SHP77 (cell line): ENCODE data around the gene OR5A2.
A peak's percentile ranks its signal among the peaks of the same experiment; 100 is the strongest.
"Not testable (repeated sequence)": the region's sequence is repeated elsewhere in the genome, so short reads cannot be mapped to it uniquely, and the experiment has no call there.

Experiments
- DNase-seq, 2 experiments: peaks; one replicate each; lab custom pipeline; 2025; lab: John Stamatoyannopoulos, UW

The OR5A2 gene

GRCh38 chr11:59426361-59427067 is at the start of gene OR5A2:
Gene OR5A2 (minus strand): TSS chr11:59426413. CDS start chr11:59422953, 3,460 bp downstream.
- no peak for DNase-seq

- no peak for DNase-seq
Observed at GRCh38 chr11:59475176-59475575, 49.0 kb upstream of the OR5A2 start.

- DNase-seq = no peak
Observed at GRCh38 chr11:59473015-59473414, 46.8 kb upstream of the OR5A2 start, which contains the start of gene OR4D10. Gene OR4D10 (plus strand): TSS chr11:59473315. CDS start chr11:59477430, 4,115 bp downstream.

GRCh38 chr11:59463190-59463641 is 37.0 kb upstream of the OR5A2 start:
- no peak for DNase-seq

DNA sequence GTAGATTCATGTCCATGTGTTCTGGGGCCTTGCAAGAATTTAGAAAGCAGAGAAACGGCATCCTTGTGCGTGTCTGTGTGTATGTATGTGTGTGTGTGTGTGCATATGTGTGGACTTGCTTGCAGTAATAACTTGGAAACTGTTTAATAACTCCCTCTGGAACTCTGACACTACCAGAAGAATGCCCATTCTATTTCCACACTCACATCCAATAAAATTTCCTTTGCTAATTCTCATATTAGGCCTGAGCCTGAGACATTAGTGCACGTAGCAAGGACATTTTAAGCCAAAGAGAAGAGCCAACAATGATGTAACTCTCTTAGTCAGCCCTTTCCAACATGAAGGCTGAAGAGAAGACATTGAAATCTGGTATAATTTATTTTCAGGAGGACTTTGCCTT is 33.7 kb upstream of the OR5A2 start:
- no peak for DNase-seq

DNA sequence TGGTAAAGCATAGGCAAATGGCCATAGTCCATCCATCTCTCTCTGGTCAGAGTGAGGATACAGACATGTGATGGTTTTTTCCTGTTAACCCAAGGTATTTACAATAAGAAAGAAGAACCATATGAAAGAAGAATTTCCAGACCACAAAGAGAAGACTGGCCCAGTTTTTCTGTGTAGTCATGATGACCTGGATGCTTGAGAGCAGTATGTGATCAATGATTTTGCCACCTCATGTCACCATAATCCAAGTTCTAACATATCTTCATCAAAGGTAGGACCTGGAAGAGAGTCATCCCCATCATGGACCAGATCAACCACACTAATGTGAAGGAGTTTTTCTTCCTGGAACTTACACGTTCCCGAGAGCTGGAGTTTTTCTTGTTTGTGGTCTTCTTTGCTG is 30.4 kb upstream of the OR5A2 start, which contains the start of gene OR4D6:
Gene OR4D6 (plus strand): TSS at position 301 of the 400 bp plus-strand sequence. CDS start 0 bp downstream, at position 301.
- no peak for DNase-seq

- DNase-seq = no peak
Observed at GRCh38 chr11:59448484-59448883, 22.3 kb upstream of the OR5A2 start.

GRCh38 chr11:59445624-59446023 is 19.4 kb upstream of the OR5A2 start:
- DNase-seq = not testable (repeated sequence)

- no peak for DNase-seq
Observed at GRCh38 chr11:59437770-59438169, 11.6 kb upstream of the OR5A2 start.

GRCh38 chr11:59436169-59436568 is 10.0 kb upstream of the OR5A2 start, which contains the start of gene OR5A1:
Gene OR5A1 (plus strand): TSS chr11:59436469. CDS start chr11:59443169, 6,700 bp downstream.
- no peak for DNase-seq

GRCh38 chr11:59429924-59430516 is 3.8 kb upstream of the OR5A2 start:
- peak in 1 of 2 experiments; percentile 13 for DNase-seq

DNA sequence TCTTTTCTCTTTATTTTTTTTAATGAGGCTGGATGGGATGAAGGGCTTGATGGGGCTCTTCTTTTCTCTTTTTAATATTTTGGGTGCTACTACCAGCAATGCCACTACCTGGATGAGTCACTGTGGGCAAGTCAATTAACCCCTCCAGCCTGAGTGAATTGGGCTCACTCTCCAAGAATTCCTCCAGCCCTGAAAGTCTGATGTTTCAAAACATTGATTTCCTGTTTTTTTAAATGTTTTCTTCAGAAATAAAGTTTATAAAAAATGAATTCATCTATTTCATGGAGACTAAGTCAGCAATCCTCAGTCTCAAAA is 812 bp upstream of the OR5A2 start:
- DNase-seq = no peak

- no peak for DNase-seq
Observed at GRCh38 chr11:59425131-59425530, 1.1 kb downstream of the OR5A2 start.

DNA sequence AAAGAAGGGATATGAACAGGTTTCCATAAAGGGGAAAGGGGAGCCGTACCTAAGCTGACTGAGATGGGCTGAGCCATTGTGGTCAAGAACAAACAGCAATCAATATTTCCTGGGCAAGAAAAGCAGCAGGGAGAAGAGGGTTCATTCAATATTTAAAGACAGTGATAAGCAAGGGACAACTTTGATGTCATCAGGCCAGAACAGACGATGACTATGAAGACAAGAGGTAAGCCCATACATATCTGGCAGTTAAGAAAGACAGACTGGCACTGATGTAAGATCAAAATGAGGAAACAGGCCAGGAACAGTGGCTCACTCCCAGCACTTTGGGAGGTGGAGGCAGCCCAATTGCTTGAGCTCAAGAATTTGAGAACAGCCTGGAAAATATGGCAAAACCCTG is 2.4 kb downstream of the OR5A2 start:
- DNase-seq = no peak

DNA sequence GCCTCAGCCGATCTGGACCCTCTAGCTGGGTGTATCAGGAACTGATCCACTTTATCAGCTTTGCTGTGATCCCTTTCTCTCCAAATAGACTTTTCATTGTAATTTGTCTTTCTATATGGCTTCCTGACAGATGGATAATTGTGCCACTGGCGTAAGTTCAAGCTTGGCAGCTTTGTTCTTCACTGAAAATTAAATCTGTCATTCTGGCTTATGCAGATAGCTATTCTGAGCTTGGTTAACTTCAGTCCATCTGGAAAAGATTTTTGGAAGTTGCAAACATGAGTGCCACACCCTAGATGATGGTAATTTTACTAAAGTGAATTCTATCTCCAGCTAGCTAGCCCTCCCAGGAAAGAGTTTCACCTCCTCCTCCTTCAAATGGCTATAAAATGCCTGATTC is 8.1 kb downstream of the OR5A2 start:
- no peak for DNase-seq

GRCh38 chr11:59417023-59417422 is 9.2 kb downstream of the OR5A2 start:
- no peak for DNase-seq

DNA sequence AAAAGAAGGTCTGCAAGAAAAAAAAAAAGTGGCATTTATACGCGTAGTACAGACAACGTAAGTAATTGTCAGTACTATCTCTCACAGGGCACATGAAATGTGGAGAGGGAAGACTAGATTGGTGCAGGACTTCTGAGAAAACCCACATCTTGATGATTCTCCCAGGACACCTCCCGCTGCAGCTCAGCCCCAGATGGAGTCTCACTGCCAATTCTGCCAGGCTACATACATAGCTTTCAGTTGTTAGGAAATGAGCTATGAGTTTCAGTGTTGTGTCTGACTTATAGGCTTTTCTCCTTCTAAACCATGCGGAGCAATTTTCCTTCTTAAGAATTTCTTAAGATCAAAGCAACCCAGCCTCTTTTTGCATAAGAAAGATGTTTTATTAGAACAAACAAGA is 9.6 kb downstream of the OR5A2 start:
- no peak for DNase-seq

DNA sequence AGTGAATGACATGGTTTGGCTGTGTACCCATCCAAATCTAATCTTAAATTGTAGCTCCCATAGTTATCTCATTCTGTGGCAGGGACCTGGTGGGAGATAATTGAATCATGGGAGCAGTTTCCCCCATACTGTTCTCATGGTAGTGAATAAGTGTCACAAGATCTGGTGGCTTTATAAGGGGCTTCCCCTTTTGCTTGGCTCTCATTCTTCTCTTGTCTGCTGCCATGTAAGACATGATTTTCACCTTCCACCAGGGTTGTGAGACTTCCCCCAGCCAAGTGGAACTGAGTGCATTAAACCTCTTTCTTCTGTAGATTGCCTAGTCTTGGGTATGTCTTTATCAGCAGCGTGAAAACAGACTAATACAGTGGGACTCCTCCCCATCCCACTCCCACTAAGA is 11.1 kb downstream of the OR5A2 start:
- no peak for DNase-seq

DNA sequence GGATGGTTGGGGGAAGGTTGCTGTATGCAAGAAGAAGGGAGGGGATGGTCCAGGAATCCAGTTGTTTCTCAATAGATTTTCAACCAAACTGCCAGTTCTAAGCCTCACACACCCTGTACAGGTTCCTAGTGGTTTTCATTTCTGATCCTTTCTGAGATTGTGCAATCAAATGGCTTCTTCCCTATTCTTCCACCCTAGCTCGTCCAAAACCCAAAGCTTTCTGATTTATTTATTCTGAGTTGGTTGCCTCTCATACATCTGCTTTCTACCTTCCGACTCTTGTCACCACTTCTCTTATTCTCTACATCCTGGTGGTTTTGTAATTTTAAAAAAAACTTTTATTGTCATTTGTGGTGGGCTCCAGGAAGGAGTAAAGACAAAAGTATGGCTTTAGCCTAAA is 12.6 kb downstream of the OR5A2 start:
- DNase-seq = no peak

- DNase-seq = no peak
Observed at GRCh38 chr11:59403546-59403945, 22.7 kb downstream of the OR5A2 start.

DNA sequence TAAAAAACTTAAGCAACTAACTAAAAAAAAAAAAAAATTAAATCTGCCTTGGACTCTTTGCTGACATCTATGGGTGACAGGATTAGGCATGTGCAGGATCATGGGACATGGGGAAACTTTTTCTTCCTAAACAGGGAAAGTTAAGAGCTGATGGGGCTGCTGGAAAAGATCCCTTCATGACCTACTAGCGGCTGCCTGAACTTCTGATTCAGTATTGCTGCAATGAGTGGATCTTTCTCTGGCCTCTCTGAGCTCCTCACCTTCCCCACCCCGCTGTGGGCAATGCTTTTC is 25.0 kb downstream of the OR5A2 start:
- DNase-seq = no peak

- DNase-seq = no peak
Observed at GRCh38 chr11:59400461-59401261, 25.6 kb downstream of the OR5A2 start.

DNA sequence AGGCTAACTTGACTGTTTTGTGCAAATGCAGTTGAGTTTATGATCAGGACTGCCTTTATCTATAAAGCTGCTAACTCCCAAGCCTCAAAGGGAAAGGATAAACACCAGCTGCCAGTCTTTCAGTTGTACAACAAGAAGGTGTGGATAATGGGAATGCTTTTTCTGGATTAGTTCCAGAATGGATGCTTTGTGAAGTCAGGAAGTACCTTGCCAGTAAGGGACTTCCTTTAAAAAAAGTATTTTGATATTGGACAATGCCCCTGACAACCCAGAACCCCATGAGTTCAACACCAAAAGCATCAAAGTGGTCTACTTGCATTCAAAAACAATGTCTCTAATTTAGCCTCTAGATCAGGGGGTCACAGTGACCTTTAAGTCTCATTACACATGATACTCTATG is 32.0 kb downstream of the OR5A2 start:
- DNase-seq = no peak
